ENCODE measurements around the gene TRABD2B. TPM values are rescaled to one million over a fixed set of nuclear protein-coding genes. Genes with fewer than 3 reads are reported as not detected.

Gene TRABD2B
- total and polyA plus RNA-seq, 8 donors = 1.6 to 3.8 (median 3.0) TPM

DNA sequence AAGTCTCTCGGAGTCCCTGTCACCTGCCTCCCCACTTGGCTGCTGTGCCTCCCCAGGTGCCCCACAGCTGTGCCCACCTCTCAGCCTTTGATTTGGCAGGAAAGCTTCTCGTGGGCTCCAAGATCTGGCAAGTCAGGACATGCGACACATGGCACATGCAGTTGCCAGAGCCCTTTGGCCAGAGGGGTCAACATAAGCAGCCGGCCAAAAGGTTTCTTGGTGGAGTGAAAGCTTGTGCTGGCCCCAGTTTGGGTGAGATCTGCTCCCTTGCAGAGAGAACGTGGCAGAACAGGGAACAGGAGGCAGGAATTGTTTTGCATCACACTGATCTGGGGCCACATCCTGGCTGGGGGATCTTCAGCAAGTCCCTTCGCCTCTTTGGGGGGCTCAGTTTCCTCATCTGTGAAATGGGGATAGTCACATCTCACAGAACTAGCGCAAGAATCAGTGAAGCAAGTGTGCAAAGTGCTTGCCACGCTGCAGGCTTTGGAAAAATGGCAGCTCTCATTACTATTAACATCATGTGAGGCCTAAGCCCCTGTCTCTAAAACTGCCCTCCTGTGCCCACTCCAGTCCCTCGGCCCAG is 232.6 kb downstream of the TRABD2B start:
- Histone ChIP-seq H3K27me3 (no peaks in the 10 kb centered on the region), H3K9me3 (no peaks in the 10 kb centered on the region), H3K27ac (no peak overlapping the region), H3K4me3 (no peak overlapping the region), H3K4me1 (peaks cover 0 to 11% (median 6%) of the 10 kb centered on the region in 3 donors), H3K36me3 (no peaks in the 10 kb centered on the region)
- TF ChIP-seq, protein P1, sequence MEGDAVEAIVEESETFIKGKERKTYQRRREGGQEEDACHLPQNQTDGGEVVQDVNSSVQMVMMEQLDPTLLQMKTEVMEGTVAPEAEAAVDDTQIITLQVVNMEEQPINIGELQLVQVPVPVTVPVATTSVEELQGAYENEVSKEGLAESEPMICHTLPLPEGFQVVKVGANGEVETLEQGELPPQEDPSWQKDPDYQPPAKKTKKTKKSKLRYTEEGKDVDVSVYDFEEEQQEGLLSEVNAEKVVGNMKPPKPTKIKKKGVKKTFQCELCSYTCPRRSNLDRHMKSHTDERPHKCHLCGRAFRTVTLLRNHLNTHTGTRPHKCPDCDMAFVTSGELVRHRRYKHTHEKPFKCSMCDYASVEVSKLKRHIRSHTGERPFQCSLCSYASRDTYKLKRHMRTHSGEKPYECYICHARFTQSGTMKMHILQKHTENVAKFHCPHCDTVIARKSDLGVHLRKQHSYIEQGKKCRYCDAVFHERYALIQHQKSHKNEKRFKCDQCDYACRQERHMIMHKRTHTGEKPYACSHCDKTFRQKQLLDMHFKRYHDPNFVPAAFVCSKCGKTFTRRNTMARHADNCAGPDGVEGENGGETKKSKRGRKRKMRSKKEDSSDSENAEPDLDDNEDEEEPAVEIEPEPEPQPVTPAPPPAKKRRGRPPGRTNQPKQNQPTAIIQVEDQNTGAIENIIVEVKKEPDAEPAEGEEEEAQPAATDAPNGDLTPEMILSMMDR (IDR thresholded peaks at IDR 0.05) = no peak
- peak in 1 of 6 donors; percentile 21 for DNase-seq
- no peak for ATAC-seq
- FAIRE-seq = no peak
- WGBS, 2 donors = 87% methylated on average over 9 of the region's 9 CpGs
- intact Hi-C loops (cut with DNase I) = no loop called here

DNA sequence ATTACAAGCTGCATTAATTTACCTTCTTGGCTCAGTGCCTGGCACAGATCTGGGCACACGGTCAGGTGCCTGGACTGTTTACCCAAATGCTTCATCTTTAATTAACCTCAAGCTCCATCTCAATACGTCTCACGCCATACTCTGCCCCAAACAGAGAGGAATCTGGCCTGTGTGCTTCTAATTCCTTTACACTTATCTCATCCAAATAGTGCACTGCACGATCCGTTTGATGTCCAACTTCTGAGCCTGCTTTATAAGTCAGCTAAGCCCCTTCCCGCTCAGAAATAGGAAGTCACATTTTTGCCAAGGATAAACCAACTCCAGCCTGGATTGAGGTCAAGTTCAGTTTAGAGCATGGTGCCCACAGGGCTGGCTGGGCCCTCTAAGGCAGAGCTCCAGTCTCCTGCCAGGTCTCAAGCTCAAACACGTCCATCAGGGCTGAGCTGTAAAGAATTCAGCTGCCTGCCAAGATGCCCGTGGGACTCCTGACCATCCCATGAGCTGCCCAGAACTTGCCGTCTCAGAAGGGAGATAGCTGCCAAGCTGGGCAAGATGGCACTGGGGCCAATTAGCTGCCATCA is 233.5 kb downstream of the TRABD2B start:
- no peak for ATAC-seq
- DNase-seq = peak in 1 of 6 donors; percentile 18
- TF ChIP-seq, protein P1 (IDR thresholded peaks at IDR 0.05) = no peak
- H3K27ac ChIP-seq = no peak overlapping the region
- no peaks in the 10 kb centered on the region for H3K36me3 ChIP-seq
- FAIRE-seq = no peak
- H3K4me3 ChIP-seq = no peak overlapping the region
- intact Hi-C loops (cut with DNase I) = no loop called here
- no peaks in the 10 kb centered on the region for H3K27me3 ChIP-seq
- peaks cover 0 to 10% (median 4%) of the 10 kb centered on the region in 3 donors for H3K4me1 ChIP-seq
- H3K9me3 ChIP-seq = no peaks in the 10 kb centered on the region
- 63 to 65% methylated on average over 9 of the region's 9 CpGs for WGBS, 2 donors

DNA sequence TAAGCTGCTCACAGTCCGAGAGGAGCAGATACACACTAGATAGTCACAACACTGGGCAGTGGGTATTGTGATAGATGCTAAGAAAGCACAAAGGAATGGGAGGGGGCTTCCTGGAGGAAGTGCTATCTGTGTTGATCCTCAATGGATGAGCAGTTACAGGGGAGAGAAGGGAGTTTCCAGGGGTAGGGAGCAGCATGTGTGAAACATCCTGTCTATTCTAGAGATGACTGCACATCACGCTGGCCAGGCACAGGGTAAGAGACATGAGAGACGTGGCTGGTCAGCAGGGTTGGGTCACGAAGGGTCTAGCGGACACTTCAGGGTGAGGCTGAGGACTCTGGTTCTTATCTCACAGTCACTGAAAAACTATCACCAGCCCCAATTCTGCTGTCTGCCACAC is 235.2 kb downstream of the TRABD2B start:
- H3K36me3 ChIP-seq = no peaks in the 10 kb centered on the region
- no peak for FAIRE-seq
- no peaks in the 10 kb centered on the region for H3K9me3 ChIP-seq
- DNase-seq = no peak
- WGBS, 2 donors = 62 to 72% methylated on average over 5 of the region's 5 CpGs
- no peaks in the 10 kb centered on the region for H3K27me3 ChIP-seq
- TF ChIP-seq, protein P1 (IDR thresholded peaks at IDR 0.05) = no peak
- no peak for ATAC-seq
- no peak overlapping the region for H3K27ac ChIP-seq
- peaks cover 0 to under 1% (median 0%) of the 10 kb centered on the region in 3 donors for H3K4me1 ChIP-seq
- no peak overlapping the region for H3K4me3 ChIP-seq
- intact Hi-C loops (cut with DNase I) = no loop called here

DNA sequence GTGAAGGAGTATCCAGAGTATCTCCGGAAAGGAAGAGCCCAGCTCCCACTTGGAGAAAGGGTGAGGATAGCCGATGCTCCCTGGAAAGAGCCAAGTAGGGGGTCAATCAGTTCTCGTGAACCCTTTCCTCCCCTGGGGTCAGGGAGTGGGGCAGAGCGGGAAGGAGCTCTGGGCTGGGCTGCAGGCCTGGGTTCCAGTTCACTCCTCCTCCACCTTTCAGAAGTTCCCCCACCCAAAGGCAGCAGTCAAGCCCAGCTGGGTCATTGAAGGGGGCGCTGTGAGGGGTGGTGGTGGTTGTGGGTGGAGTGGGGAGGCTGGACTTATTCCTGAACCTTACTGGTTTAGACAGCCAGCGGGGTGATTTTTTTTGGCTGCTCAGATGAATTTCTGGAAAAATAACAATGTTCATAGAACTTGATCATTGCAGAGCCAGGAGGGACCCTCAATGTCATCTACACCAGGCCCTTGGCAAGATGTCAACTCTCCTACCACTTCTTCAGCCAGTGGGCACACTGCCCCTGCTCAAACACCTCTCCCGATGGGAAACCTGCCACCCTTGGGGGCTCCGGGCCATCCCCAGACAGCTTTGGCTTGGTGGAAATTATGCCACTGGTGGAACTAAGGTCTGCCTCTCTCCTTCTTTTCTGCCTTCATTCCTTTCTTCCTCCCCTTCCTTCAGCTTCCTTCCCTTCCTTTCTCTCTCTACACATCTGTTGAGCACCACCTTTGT is 235.8 kb downstream of the TRABD2B start:
- ATAC-seq = no peak
- Histone ChIP-seq H3K4me3 (no peak overlapping the region), H3K27ac (no peak overlapping the region), H3K36me3 (no peaks in the 10 kb centered on the region), H3K9me3 (no peaks in the 10 kb centered on the region), H3K27me3 (no peaks in the 10 kb centered on the region), H3K4me1 (no peaks in the 10 kb centered on the region)
- intact Hi-C loops (cut with DNase I) = no loop called here
- TF ChIP-seq, protein P1 (IDR thresholded peaks at IDR 0.05) = no peak
- FAIRE-seq = no peak
- DNase-seq = peak in 1 of 6 donors; percentile 28
- WGBS, 2 donors = 77 to 82% methylated on average over 8 of the region's 8 CpGs
